Left kidney (tissue), 2 donors: Measurements from ENCODE around the gene CFAP221. TPM values are rescaled to one million over a fixed set of nuclear protein-coding genes. Genes with fewer than 3 reads are reported as not detected.
"Not testable (repeated sequence)": the region's sequence is repeated elsewhere in the genome, so short reads cannot be mapped to it uniquely, and the experiment has no call there.

Experiments
- DNase-seq: peaks from one replicate; pipeline ENCODE4 v3.0.0-alpha.2; 2013
- polyA plus RNA-seq: library from polyadenylated mRNA; unstranded; fragments of 120-200 nt; gene quantifications from one replicate; pipeline ENCODE4 v1.2.1, GENCODE V29; 2013; ENCODE audit not compliant: insufficient read length

The CFAP221 gene
- polyA plus RNA-seq, 1 donor, result 38.8 TPM

DNA sequence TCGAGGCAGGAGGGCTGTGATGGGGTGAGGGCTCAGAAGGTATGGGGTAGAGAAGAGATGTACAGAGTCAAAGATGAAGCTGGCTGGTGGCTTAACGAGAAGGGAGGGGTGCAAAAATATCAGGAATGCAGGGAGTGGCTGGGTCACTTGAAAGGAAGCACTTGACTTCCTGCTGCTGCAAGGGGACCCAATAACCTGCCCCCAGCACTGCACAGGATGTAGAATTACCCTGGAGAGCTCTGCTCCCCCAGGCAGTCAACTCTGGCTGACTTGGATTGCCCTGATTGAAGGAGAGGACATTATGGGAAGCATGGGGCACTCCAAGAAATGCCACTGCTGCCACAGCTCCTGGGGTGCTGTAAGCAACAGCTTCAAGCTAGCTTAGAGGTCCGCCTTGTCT, 41.8 kb downstream of the CFAP221 start:
- DNase-seq, result no peak

DNA sequence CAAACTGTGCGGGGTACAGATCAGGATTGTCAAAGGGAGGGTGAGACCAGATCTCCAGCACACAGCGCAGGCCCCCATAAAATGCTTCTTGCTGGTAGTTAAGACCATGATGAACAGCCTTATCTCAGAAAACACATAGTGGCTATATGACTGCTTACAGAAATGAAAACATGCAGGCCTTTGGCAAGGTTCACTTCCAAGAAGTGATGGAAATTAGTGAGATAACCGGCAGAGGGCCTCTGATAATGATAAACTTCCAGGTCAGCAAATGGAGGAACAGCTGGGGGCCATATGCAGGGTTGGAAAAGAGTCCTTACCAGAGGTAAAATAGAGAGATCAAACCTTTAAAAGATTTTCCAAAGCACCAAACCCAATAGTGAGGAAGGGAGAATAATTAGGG, 46.6 kb downstream of the CFAP221 start:
- DNase-seq, result no peak

DNA sequence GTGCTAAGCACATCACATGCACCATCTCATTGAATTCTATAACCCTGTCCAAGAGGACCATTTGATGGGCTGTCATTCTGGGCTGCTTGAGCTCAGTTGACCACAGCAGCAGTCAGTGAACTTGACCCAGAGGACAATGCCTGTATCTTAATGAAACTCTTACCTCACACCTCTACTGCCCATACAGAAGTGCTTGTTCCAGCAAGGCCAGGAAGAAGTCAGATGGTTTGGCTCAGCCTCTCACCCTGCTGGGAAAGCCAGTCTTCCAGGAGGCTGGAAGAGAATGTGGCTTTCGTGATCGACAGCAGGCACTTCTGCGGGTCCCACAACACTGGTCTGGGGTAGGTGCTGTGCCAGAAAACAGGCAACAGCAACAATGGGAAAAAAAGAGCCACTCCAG, 47.3 kb downstream of the CFAP221 start:
- DNase-seq, result no peak

GRCh38 chr2:119592436-119592835, 48.2 kb downstream of the CFAP221 start:
- no peak for DNase-seq

- DNase-seq, result no peak
Measured at GRCh38 chr2:119596638-119597037, 52.4 kb downstream of the CFAP221 start.

GRCh38 chr2:119598596-119599263, 54.5 kb downstream of the CFAP221 start:
- peak; percentile 84 for DNase-seq

DNA sequence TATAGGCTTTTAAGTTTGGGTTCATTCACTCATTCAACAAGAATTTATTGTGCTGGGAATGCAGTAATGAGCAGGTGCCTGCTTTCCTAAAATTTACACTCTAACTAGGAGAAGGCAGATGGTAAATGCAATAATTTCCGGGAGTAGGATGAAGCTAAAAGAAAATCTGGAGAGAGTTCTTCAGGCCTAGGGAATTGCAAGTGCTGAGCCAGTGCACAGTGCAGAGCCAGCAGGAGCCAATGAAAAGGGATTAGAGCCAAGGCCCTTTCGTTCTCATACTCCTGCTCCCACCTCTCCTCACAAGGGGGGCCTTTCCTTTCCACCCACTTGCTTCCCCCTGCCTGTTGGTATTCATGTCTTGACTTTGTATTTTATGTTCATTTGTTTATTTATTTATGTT, 55.1 kb downstream of the CFAP221 start:
- DNase-seq, result no peak

DNA sequence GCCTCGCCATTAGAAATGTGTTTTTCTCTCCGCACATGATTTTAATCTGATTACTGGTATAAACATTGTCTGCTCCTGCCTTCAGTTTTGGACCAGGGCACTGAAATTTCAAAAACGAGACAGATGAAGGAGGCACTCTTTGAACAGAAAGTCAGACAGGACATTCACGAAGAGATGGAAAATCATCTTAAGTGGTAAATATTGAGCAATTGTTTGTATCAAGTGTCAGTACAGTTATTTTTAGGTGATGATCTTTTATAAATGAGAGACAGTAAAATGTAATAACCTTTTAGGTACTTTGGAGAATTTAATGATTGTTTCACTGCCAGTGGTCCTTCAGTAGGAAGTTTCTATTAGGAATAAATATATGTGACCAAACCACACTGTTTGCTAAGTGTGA, 60.8 kb downstream of the CFAP221 start:
- DNase-seq, result no peak

GRCh38 chr2:119606674-119607073, 62.4 kb downstream of the CFAP221 start:
- no peak for DNase-seq

GRCh38 chr2:119608553-119608952, 64.3 kb downstream of the CFAP221 start:
- DNase-seq, result no peak

GRCh38 chr2:119609337-119609736, 65.1 kb downstream of the CFAP221 start:
- no peak for DNase-seq

DNA sequence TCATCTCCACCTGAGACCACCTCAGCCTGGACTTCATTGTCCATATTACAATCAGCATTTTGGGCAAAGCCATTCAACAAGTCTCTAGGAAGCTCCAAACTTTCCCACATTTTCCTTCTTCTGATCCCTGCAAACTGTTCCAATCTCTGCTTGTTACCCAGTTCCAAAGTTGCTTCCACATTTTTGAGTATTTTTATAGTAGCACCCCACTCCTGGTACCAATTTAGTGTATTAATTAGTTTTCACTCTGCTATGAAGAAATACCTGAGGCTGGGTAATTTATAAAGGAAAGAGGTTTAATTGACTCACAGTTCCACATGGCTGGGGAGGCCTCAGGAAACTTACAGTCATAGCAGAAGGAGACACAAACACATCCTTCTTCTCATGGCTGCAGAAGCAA, 69.9 kb downstream of the CFAP221 start:
- DNase-seq, result not testable (repeated sequence)

- DNase-seq, result no peak
Measured at GRCh38 chr2:119616421-119616820, 72.2 kb downstream of the CFAP221 start.

DNA sequence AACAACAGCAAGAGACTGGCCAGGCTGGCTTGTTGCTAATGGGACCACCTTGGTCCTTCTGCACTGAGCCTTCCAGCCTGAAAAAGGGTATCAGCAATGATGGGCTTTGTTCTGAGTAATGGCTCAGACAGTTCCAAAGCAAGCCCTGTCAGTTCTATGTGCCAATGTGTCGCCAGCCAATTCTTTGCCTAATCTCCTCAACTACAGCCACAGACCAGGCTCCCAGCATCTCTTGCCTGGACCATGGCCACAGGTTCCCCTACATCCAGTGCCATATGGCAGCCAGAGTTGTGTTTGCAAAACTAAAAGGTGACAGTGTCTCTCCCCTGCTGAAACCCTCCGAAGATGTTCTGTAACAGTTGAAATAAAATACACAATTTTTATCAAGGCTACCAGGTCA, 73.2 kb downstream of the CFAP221 start:
- DNase-seq, result no peak

GRCh38 chr2:119618725-119619124, 74.5 kb downstream of the CFAP221 start:
- DNase-seq, result not testable (repeated sequence)

DNA sequence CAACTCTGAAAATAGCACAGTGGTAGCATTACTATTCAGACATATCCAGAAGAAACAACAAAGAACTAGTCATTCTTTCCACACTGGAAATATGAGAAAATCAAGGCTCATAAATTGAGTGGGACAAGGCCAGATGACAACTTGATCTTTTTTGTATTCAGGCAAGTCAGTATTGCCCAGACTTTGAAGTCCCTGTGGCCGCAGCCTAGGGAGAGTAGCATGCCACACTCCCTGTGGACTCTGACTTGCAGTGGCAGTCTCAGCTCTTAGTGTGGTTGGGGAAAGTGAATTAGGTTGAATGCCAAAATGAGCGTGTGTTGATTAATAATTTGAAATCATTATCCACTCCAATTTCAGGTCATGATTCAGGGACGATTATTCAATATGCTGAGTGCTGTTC, 81.0 kb downstream of the CFAP221 start:
- DNase-seq, result no peak

DNA sequence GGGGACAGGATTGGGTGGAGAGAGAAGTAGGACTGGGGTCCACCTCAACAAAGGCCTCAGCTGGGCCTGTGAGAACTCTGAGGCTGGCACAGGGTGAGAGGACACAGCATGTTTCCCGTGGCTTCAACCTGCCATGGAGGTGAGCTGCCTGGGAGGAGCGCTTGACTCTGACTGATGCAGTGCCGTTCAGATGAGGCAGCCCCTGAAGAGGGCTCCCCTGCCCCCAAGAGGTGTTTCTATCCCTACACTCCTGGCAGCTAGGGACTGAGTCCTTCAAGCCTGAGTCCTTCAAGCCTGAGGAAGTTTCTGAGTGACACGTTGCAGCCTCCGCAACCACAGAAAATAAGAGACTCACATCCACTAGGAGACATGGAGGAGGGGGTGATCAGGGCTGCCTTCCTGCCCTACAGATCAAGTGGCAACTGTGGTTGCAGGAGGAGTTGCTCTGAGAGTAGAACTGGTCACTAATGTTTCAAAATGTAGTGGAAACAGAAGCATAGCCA, 85.1 kb downstream of the CFAP221 start:
- no peak for DNase-seq

- no peak for DNase-seq
Measured at GRCh38 chr2:119630121-119630520, 85.9 kb downstream of the CFAP221 start.

DNA sequence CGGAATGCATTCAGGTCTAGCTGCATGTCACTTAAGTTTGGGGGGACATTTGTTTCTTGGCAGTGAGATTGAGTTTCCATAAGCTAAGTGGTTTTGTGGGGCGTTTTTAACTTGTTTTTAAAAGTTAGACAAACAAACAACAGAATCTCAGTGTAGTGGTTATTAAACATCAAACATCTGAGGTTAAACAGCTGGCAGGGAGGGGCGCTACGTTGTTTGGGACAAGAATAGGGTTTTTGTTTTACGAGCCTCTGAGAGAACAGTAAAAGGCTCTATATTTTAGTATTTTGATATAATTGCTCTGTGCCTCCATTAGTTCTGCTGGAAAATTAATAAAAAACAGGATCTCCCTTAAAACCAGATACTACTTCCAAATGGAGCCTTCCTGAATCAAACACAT, 93.1 kb downstream of the CFAP221 start:
- no peak for DNase-seq

GRCh38 chr2:119638246-119638645, 94.0 kb downstream of the CFAP221 start:
- DNase-seq, result no peak

- DNase-seq, result no peak
Measured at GRCh38 chr2:119638685-119639554, 94.7 kb downstream of the CFAP221 start.

DNA sequence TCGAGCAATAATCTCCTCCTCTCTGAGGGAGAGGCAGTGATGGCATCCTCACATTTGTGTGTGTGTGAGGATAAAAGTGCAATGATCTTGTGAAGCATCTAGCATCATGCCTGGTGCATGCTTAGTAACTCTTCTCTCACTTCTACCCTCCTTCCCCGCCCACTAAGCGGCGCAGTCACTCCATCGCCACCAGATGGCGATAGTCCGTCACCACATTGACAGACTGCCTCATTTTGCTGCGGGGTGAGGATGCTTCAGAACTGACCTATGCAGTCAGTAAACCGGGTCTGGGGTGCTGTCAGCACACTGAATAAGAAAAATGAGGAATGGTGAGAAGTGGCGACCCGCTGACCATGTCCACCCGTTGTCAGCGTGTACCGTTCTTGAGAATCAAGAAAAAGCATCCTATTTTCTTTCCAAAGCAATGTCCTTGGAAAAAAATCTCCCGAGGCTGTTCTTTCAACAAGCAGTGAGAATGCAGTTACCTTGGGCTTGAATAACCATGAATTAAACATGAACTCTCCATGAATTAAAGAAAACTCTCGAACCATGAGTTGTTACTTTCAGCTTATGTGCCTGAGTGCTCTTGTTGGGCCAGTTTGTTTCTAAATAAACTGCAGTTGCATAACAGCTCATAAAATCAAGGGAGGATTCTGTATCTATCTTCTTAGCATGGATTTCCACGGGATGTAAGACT, 97.5 kb downstream of the CFAP221 start:
- peak; percentile 81 for DNase-seq

GRCh38 chr2:119644186-119644585, 99.9 kb downstream of the CFAP221 start:
- DNase-seq, result no peak
